Fibroblast of skin of left biceps (primary cell): ENCODE results near the gene GRAMD4.
"Not testable (repeated sequence)": the region's sequence is repeated elsewhere in the genome, so short reads cannot be mapped to it uniquely, and the experiment has no call there.

ENCODE experiments used
- DNase-seq, 2 experiments: peaks; one replicate each; pipeline ENCODE4 v3.0.0-alpha.2; 2013; ENCODE audit warnings: low read depth in 2 of 2

The GRAMD4 gene

DNA sequence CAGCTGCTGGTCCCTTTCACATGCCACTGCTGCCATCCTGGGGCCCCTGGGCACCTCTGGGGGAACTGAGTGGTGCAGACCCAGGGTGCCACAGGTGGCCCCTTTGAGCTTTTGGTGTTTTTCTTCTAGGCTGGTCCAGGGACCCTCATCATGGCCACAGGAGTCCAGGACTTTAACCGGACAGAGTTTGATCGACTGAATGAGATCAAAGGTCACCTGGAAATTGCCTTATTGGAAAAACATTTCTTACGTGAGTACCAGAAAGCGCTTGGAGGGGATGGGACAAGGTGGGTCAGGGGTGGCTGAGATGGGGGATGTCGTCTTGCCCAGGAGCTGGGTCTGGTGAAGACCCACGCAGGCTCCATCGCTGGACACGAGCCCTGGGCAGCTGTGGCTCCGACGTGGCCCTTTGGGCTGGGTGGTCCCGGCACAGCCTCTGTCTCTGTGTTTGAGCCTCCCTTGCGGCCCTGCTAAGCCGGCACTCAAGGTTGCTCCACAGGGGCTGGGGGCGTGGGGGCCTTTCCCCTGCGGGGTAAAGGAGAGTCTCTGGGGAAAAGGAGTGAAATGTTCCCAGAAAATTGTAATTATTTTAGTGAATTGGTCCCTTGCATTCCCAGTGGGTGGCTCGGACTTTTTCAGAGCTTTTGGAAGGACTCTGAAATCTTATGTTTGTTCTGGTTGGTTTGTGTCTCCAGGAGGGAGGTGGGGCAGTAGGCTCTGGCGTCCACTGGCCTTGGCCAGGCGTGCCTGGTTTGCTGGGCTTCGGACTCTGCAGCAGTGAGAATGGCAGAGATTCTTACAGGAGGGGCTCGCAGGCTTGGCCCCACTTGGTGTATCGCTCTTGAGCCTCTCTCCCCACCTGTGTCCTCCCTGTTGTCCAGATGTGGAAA is 17.8 kb downstream of the GRAMD4 start:
- no peak for DNase-seq

DNA sequence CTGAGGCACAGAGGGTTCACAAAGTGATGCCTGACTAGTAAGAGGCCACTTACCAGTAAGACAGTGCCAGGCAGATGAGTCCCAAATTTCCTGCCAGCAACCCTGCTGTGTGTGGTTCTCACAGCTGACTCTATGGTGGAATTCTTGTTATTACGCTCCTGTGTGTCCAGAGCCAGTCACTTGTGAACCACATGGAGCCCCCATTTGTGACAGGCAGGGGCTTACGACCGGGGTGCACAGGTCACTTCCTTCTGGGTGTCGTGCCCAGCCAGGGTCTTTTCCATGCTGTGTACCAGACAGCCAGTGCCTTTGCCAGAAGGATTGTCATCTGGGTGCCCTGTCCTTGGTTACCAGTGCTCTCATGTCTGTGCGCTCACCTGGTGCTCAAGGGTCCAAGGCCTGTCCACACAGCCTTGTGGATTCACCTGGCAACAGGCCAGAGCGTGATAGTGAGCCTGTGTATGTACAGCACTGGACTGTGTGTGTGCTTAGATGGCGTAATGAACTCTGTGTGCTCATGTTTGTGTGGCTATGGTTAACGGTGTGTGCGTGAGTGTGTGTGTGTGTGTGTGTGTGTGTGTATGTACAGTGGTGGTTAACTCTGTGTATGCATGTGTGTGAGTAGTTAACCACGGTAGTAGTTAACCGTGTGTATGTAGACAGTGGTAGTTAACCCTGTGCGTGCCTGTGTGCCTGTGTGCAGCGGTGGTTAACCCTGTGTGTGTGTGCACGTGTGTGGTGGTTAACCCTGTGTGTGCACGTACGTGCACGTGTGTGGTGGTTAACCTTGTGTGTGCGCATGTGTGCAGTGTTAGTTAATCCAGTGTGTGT is 18.6 kb downstream of the GRAMD4 start:
- no peak for DNase-seq

DNA sequence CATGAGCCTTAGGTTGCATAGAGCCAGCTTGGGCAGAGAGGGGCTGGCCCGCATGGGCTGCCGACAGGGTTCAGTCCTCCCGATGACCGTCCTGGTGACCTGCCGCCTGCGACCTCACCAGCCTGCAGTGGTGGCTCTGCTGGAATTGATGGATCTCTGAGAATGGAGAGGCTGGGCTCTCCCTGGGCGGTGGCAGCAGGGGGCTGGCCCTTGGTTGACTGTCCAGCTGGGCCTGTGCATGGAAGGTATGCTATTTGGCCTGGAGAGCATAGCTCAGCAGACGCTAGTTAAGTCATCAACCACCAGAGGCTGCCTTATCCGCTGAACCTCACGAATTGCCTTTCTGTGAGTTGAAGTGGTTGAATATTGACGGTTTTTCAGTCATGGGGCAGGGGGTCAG is 19.7 kb downstream of the GRAMD4 start:
- DNase-seq, result no peak

DNA sequence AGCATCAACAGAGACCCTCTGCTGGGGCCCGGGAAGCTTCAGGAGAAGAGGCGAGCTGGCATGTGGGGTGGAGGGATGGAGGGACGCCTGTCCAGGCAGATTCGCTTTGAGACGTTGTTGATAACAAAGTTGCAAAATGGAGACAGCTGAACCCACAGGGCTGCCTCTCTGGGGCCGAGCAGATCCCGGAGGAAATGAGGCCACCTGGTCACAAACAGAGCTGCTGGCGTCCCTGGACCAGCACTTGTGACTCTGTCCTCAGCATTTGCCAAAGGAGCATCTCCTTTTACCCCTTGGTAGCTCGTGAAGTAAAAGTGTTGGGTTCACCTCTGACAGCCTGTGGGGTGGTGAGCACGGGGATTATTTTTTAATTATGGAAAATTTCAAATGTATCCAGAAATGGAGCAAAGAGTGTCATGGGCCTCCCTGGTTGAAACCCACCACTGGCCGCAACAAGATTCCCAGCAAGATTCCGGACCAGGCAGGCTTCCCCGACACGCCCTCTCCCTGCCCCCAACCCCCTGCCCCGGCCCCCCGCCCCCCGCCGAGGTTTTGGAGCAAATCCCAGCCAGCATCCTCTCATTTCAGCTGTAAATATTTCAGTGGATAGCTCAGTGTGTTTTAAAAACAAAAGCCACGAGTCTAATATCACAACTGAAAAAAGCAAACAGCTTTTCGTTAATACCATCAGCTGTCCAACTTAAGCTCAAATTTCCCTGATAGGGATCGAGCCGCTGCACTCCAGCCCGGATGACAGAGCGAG is 20.3 kb downstream of the GRAMD4 start:
- DNase-seq, result no peak

DNA sequence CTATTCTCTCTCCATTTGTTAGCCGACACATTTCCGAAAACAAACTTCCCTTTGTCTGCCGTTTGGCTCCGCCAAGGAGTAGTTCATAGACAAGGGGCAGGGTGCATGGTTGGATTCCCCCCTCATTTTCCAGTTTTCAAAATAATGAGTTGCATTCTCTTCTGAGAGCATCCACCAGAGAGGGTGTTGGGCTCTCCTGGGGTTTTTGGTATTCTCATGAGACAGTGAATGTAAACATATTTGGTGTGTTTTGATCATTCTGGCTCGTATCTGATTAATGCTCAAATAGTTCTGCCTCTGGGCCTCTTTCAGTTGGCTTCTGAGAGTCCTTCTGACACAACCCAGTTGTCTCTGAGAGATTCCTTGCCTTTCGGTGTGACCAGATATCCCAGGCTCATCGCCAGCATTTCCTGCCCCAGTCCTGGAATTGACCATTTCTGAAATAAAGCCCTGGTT is 21.7 kb downstream of the GRAMD4 start:
- no peak for DNase-seq

DNA sequence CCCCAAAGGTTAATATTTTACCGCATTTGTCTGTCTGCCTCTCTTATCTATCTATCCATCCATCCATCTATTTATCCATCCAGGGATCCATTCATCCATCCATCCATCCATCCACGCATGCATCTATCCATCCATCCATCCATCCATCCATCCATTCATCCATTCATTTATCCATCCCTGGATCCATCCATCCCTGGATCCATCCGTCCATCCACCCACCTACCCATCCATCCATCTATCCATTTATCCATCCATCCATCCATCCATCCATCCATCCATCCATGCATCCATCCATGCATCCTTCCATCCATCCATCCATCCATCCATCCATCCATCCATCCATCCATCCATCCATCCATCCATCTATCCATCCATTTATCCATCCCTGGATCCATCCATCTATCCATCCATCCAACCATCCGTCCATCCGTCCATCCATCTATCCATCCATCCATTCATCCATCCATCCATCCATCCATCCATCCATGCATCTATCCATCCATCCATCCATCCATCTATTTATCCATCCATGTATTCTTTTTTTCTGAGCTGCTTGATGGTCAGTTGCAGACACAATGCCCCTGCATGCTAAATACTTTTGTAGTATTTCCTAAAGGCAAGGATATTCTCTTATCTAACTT is 22.8 kb downstream of the GRAMD4 start:
- DNase-seq, result not testable (repeated sequence)

DNA sequence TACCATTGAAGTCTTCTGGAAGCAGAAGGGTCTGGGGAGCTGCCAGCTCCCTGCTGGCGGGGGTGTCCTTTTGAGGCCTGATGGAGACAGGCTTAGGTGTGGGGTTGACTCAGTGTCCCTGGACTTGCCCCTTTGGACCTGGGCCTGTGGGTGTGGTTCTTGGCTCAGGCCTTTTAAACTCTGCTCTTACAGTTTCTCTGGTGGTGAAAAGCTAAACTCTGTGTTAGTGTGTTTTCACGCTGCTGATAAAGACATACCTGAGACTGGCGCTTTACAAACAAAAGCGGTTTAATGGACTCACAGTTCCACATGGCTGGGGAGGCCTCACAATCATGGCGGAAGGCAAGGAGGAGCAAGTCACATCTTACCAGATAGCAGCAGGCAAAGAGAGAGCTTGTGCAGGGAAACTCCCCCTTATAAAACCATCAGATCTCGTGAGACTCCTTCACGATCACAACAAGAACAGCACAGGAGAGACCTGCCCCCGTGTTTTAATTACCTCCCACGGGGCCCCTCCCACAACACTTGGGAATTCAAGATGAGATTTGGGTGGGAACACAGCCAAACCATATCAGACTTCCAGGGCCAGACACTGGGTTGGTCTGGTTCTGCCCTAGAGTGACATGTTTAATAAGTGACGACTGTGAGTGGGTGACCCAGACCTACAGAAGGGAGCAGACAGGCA is 26.5 kb downstream of the GRAMD4 start:
- no peak for DNase-seq

DNA sequence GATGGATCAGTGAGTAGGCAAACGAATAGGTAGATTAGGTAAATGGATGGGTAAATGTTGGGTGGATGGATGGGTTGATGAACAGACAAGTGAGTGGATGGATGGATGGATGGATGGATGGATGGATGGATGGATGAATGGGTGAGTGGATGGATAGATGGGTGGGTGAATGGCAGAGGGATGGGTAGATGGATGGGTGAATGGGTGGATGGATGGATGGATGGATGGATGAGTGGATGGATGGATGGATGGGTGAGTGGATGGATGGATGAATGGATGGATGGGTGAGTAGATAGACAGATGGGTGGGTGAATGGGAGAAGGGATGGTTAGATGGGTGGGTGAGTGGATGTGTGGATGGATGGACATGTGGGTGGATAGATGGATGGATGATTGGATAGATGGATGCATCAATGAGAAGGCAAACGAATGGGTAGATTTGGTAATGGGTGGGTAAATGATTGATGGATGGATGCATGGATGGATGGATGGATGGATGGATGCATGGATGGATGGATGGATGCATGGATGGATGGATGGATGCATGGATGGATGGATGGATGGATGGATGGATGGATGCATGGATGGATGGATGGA is 28.1 kb downstream of the GRAMD4 start:
- DNase-seq, result not testable (repeated sequence)

DNA sequence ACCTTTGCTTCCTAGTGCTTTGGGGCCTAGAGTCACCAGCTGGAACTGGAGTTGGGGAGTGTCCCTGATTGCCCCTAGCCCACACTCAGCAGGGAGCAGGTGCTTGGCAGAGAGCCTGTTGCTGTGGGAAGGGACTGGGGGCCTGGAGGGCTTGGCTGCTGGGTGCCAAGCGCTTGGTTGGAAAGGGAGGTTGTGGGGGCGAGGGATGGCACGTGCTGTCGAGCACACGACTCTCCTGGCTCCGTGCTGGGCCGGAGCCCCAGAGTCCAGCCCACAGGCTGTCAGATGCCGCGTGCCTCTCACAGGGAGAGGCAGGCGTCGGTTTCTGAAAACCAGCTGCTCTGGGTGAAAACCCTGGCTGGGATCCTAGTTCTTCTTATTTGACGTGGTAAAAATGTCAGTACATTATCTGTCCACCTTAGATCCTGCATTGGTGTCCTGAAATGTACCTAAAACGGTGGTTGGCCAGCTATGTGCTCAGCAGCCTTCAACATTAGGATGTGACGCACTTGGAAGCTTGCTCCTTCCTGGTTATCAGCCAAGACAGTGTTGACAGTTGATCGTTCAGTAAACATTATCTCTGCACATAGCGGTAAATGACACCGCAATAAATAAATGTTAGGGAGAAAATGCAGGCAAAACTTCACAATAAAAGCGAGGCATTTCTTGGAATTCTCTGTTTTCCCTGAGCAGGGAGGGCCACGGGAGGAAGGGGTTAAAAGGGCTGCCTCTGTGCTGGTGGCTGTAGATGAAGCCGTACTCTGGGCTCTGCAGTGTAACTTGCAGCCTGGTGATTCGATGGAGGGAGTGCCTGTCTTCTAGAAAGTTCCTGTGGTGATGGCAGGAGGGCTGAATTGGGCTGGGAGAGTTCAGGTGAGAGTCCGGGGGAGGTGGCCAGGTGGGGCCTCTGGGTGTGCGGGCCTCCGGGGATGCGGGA is 29.2 kb downstream of the GRAMD4 start:
- DNase-seq, result no peak

DNA sequence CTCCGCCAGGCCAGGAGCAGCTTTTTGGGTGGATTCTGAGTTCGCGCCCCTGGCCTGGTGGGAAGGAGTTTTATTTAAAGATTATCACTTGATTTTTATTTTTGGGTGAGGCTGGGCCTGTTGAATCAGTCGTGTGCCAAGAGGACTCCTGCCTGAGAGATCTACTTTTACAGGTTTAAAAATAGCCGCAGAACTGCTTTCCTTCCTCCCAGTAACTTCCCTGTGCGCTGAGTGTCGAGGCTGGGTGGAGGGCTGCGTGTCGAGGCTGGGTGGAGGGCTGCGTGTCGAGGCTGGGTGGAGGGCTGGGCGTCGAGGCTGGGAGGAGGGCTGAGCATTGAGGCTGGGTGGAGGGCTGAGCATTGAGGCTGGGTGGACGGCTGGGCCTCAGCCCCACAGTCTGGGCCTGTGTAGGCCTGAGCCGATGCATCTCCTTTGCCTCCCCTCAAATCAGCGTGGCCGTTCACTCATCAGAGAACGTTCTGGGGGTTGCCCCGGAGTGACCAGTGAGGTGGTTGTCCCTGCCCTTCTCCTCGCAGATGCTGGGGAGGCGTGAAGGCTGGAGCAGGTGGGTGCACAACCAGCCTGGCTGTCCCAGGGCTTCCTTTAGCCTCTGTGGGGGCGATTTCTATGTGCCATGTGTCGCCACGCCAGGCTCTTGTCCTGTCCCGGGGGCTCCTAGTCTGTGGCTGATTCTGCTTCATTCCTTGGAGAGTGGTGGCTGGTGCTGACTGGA is 30.1 kb downstream of the GRAMD4 start:
- no peak for DNase-seq

DNA sequence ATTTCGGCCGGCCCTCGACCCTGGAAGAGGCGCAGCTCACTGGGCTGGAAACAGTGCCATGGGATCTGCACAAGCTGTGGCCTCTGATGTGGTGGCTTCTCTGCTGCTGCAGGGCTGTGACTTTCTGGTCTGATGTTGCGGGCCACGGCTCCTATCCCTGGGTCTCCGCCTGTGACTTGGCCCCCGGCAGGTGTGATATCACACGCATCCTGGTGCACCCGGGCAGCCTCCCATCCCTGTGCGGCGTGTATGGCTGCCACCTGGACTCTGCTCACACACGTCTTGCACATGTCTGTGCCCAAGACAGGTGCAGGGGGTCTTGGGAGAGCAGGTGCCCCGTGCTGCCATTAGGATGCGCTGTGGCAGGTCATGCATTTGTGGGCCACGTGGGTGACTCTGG is 31.1 kb downstream of the GRAMD4 start:
- no peak for DNase-seq

DNA sequence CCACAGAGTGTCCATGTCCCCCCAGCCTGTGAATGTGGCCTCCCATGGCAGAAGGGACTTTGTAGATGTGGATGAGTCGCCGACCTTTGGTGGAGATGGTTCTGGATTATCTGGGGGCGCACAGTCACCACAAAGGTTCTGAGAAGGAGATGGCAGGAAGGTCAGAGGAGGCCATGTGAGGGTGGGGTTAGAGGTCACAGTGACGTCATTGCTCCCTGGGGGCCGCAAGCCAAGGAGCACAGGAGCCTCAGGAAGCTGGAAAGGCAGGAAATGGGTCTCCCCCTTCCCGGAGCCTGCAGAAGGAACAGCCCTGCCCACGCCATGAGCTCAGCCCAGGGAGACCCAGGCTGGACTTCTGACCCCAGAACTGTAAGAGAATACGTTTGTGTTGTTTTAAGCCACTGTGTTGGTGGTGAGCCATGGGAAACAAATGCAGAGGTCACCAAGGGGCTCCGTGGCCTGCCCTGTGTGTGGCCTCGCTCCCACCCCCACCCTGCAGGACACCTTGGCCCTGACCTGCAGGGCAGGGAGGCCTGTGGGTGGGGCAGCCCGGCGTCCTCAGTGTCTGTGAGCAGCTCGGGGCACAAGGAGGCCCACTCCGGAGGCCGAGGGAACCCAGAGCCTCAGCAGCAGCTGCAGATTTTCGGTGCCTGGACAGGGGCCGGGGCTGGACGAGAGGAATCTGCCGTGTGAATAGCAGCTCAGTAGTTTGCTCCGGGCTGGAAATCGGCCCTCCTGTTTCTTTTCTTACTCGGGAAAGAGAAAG is 32.1 kb downstream of the GRAMD4 start:
- DNase-seq, result no peak

DNA sequence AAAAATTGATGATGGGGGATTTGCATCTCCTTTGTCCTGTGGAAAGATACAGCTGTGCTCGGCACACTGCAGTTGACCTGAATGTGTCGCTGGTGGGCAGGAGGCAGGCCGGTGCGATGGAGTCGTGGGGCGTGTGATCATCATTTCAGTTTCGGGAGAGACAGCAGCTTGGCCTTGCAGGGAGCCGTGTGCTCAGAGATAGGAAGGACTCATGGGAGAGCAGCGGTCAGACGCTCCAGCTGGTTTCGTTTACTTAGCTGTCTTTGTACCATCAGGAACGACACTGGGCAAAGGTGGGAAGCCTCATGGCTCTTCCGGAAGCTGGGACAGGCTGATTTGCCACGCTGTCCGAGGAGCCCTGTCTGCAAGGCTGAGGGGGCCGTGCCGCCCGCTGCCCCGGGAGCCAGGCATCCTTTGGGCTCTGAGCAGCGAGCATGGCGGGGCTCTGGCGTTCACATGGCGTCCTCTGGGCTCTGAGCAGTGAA is 32.7 kb downstream of the GRAMD4 start:
- no peak for DNase-seq

DNA sequence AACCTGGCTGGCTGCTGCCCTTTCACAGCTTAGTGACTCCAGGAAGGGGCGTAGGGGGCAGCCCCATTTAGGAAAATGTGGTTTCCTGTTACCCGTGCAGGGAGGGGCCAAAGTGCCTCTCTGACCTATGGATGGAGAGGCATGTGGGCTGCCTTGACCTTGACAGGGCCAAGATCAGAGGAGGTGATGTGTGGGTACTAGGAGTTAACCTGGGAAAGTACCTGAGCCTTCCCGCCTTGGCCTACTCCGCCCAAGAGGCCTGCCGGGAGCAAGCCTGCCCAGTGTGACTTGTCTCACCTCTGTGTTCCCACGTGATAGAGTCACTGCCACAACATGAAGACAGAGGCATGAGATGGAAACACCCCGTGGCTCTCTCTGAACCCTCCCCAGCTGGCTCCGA is 33.4 kb downstream of the GRAMD4 start:
- DNase-seq, result no peak

DNA sequence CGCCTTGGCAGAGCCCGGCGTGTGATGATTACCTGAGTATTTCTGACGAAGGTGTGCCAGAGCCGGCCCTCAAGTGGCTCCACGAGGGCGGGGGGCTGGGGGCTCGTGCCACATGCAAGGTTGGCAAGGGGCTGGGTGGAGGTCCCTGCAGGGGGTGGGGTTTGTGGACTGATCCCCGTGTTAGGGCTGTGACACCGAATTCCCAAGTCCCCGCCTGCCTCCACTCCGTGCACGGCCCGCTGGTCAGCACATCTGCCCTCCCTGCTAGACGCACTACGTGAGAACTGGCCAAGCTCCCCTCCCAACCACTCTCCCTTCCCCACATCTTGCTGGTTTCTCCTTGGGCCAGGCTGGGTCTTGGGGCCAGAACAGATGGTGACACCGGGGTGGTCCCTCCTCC is 34.2 kb downstream of the GRAMD4 start:
- no peak for DNase-seq

DNA sequence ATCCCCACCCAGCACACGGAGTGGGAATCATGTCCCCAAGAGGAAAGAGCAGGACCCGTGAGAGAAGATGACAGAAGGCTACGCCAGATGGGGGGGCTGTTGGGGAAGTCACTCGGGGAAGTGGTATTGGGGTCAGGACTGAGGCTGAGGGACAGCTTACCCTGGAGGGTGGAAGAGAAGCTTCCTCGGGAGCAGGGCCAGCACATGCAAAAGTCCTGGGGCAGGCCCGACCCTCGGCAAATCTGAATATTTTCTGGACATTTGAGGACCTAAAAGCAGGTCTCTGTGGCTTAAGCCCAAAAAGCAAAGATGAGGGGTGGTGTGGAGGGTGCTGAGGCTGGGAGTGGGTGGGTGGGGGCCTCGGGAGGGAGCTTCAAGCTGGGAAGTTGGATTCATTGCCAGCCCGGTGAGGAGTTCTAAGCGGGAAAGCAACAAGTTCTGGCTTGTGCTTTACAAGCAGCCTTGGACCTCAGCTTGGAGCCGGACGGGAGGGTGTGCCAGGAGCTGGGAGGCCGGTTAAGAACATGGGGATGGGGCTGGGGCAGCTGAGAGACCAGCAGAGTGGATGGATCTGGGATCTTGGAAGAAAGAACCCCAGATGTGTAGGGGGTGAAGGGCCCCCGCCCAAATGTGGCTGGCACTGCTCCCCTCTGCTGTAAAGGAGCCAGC is 34.9 kb downstream of the GRAMD4 start:
- DNase-seq, result no peak
